Ishikawa (cell line): ENCODE results near the gene RCL1.

ENCODE experiments used
- CREB1 ChIP-seq: IDR thresholded peaks from 2 replicates; pipeline ENCODE4 v1.6.1; 2012; ENCODE audit warnings: low read depth
- EGR1 ChIP-seq: IDR thresholded peaks from 2 replicates; pipeline ENCODE4 v1.6.1; 2012
- EP300 ChIP-seq: IDR thresholded peaks from 2 replicates; pipeline ENCODE4 v1.6.1; 2012; ENCODE audit warnings: borderline replicate concordance
- FOXM1 ChIP-seq: IDR thresholded peaks from 2 replicates; pipeline ENCODE4 v1.6.1; 2012; ENCODE audit warnings: low read depth, borderline replicate concordance
- MAX ChIP-seq: IDR thresholded peaks from 2 replicates; pipeline ENCODE4 v1.6.1; 2012
- NFIC ChIP-seq: IDR thresholded peaks from 2 replicates; pipeline ENCODE4 v1.6.1; 2012
- TAF1 ChIP-seq: IDR thresholded peaks from 2 replicates; pipeline ENCODE4 v1.6.1; 2012; ENCODE audit warnings: low read depth, mild to moderate bottlenecking
- TCF12 ChIP-seq: IDR thresholded peaks from 2 replicates; pipeline ENCODE4 v1.6.1; 2012; ENCODE audit warnings: low read depth
- USF1 ChIP-seq: IDR thresholded peaks from 2 replicates; pipeline ENCODE4 v1.6.1; 2012

GRCh38 chr9:4803670-4804530 is 11.2 kb downstream of the RCL1 start:
- TF ChIP-seq NFIC: no peak
- no peak for TF ChIP-seq TAF1
- no peak for TF ChIP-seq EGR1
- TF ChIP-seq EP300: no peak
- no peak for TF ChIP-seq FOXM1
- TF ChIP-seq CREB1: no peak
- no peak for TF ChIP-seq USF1
- TF ChIP-seq TCF12: no peak
- no peak for TF ChIP-seq MAX
